ENCODE measurements around the gene GBX1.

GBX1 gene

DNA sequence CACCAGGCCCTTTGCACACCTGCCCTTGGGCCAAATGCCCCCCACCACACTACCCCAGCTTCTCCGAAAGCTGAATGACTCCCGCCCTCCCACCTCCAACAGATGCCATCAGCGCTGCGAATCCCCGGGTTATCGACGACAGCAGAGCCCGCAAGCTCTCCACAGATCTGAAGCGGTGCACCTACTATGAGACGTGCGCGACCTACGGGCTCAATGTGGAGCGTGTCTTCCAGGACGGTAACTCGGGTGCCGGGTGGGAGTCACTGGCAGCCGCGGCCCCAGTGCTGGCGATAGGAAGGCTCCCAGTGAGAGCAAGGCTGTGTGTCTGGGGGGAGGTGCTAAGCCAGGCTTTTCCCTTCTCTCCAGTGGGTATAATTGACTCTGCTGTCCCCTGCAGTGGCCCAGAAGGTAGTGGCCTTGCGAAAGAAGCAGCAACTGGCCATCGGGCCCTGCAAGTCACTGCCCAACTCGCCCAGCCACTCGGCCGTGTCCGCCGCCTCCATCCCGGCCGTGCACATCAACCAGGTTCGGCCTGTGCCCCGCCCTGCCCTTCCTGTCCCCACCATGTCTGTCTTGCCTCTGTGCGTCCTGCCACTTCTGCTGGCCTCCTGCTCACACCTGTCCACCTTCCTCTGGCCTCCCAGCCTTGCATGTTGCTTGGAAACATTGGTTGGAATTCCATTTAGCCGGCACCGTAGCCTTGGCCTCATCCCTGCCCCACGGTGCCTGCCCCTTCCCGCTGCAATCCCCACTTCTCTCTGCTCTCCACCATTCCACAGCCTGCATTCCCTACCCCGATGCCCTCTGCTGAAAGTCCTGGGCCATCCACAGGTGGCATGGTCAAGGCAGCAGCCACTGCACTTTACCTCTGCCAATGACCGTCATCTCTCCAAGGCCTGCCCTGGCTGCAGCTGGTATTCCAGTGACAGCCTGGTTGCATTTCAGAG is 49.1 kb downstream of the GBX1 start:
- Histone ChIP-seq H3K4me1 (ENCODE audit: control insufficient read depth, insufficient read depth, low read length) (peaks cover 25% of the 10 kb centered on the region), H3K9me3 (ENCODE audit: control insufficient read depth, low read length) (no peaks in the 10 kb centered on the region), H3K27me3 (ENCODE audit: control insufficient read depth, insufficient read depth, low read length) (no peaks in the 10 kb centered on the region), H3K9ac (ENCODE audit: low read length) (no peak overlapping the region), H3K36me3 (ENCODE audit: control insufficient read depth, insufficient read depth, low read length) (no peaks in the 10 kb centered on the region), H3K4me3 (ENCODE audit: low read length) (no peak overlapping the region)

DNA sequence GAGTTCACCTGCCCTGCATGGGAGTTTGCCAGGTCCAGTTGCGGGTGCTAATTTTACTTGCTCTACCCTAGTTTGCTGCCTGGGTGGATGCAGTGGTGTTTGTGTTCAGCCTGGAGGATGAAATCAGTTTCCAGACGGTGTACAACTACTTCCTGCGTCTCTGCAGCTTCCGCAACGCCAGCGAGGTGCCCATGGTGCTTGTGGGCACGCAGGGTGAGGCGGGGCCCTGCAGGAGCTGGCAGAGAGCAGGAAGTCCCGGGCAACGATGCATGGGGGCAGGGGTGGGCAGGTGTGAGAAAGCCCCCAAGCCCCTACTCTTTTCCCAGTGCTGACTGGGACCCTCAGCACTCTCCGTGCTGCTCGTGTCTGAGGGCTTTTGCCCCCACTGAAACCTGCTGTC is 49.9 kb downstream of the GBX1 start:
- H3K27me3 ChIP-seq (ENCODE audit: control insufficient read depth, insufficient read depth, low read length) = no peaks in the 10 kb centered on the region
- H3K9me3 ChIP-seq (ENCODE audit: control insufficient read depth, low read length) = no peaks in the 10 kb centered on the region
- H3K9ac ChIP-seq (ENCODE audit: low read length) = no peak overlapping the region
- H3K4me3 ChIP-seq (ENCODE audit: low read length) = no peak overlapping the region
- no peaks in the 10 kb centered on the region for H3K36me3 ChIP-seq (ENCODE audit: control insufficient read depth, insufficient read depth, low read length)
- H3K4me1 ChIP-seq (ENCODE audit: control insufficient read depth, insufficient read depth, low read length) = peaks cover 27% of the 10 kb centered on the region

DNA sequence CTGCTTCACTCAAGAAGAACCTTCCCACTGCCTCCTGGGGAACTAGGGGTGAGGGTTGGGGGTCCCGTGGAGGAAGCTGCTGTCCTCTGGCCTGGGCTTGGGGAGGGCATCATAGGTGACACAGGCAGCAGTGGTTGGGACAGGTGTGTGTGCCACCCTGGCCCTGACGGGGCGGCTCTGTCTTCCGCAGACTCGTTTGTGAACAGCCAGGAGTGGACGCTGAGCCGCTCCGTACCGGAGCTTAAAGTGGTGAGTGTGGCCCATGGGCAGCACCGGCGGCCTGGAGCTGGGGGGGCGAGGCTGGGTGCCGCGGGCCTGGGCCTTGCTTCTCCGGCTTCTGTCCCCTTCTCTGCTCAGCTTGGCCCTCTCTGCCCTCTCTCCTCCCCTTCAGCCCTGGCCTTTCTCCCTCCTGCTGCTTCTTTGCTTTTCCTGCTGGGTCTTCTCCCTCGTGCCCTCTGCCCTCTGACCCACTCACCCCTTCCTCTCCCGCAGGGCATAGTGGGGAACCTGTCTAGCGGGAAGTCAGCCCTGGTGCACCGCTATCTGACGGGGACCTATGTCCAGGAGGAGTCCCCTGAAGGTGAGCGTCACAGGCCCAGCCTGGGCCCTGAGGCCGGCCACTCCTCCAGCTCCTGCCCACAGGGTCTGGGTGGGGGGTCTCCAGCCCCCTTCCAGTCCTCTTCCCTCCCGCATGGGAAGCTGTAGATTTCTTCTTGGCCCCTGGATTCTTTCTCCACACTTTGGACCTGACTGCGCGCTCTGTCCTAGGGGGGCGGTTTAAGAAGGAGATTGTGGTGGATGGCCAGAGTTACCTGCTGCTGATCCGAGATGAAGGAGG is 50.7 kb downstream of the GBX1 start:
- Histone ChIP-seq H3K4me1 (ENCODE audit: control insufficient read depth, insufficient read depth, low read length) (peaks cover 30% of the 10 kb centered on the region), H3K4me3 (ENCODE audit: low read length) (no peak overlapping the region), H3K36me3 (ENCODE audit: control insufficient read depth, insufficient read depth, low read length) (no peaks in the 10 kb centered on the region), H3K9ac (ENCODE audit: low read length) (no peak overlapping the region), H3K9me3 (ENCODE audit: control insufficient read depth, low read length) (no peaks in the 10 kb centered on the region), H3K27me3 (ENCODE audit: control insufficient read depth, insufficient read depth, low read length) (no peaks in the 10 kb centered on the region)

DNA sequence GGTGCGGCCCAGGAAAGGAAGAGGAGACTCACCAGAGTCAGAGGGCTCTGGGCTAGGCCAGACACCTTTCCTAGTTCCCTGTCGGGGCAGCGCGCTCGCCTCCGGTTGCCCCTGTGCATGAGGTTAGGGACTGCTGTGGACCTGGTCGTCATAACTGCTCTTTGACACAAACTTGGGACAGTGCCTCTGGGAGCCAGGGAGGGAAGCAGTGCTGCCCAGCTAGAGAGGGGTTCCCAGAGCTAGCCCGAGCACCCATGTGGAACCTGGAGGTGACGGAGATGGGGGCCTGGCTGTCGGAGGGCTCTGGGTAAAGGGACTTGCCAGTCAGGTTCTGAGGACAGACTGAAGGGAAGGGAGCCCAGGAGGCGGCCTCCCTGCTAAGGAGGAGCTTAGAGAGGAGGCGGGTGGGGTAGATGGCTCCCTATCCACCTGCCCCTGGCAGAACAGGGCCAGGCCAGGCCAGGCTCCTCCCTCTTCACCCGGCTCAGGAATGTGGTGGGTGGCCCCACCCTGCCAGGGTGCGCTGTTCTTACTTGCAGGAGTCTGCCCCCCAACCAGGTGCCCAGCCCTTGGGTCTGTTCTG is 51.6 kb downstream of the GBX1 start:
- Histone ChIP-seq H3K9me3 (ENCODE audit: control insufficient read depth, low read length) (no peaks in the 10 kb centered on the region), H3K4me3 (ENCODE audit: low read length) (no peak overlapping the region), H3K27me3 (ENCODE audit: control insufficient read depth, insufficient read depth, low read length) (no peaks in the 10 kb centered on the region), H3K9ac (ENCODE audit: low read length) (peak overlapping the region; percentile 53), H3K36me3 (ENCODE audit: control insufficient read depth, insufficient read depth, low read length) (no peaks in the 10 kb centered on the region), H3K4me1 (ENCODE audit: control insufficient read depth, insufficient read depth, low read length) (peaks cover 39% of the 10 kb centered on the region)

DNA sequence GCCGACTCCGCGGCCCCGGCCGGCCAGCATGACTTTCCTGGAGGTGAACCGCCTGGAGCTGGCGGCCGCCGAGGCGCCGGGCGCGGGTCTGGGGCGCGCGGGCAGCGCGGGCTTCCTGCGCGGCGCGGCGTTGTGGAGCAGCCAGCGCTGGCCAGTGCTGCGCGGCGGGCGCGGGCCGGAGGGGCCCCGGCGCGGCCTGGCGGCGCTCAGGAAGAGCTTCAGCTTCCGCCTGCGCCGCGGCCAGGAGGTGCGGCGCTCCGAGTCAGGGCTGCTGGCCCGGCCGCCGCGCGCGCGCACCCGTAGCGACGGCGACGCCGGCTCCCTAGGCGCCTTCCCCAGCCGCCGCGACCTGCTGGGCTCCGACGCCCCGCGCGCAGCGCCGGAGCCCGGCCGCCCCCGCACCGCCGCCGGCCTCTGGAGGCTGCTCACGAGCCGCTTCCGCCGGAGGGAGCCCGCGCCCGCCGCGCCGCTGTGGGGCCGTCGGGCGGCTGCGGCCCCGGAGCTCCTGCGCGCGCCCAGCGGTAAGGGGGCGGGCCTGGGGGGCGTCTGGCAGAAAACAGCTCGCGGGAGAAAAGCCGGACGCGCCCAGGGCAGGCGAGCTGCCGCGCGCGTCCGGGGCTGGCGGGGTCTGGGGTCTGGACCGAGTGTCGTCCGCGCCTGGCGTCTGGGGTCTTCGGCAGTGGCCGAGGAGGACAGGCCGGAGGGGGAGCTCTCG is 52.2 kb downstream of the GBX1 start:
- Histone ChIP-seq H3K4me3 (ENCODE audit: low read length) (no peak overlapping the region), H3K4me1 (ENCODE audit: control insufficient read depth, insufficient read depth, low read length) (peaks cover 45% of the 10 kb centered on the region), H3K9ac (ENCODE audit: low read length) (peak overlapping the region; percentile 53), H3K27me3 (ENCODE audit: control insufficient read depth, insufficient read depth, low read length) (no peaks in the 10 kb centered on the region), H3K36me3 (ENCODE audit: control insufficient read depth, insufficient read depth, low read length) (no peaks in the 10 kb centered on the region), H3K9me3 (ENCODE audit: control insufficient read depth, low read length) (no peaks in the 10 kb centered on the region)

DNA sequence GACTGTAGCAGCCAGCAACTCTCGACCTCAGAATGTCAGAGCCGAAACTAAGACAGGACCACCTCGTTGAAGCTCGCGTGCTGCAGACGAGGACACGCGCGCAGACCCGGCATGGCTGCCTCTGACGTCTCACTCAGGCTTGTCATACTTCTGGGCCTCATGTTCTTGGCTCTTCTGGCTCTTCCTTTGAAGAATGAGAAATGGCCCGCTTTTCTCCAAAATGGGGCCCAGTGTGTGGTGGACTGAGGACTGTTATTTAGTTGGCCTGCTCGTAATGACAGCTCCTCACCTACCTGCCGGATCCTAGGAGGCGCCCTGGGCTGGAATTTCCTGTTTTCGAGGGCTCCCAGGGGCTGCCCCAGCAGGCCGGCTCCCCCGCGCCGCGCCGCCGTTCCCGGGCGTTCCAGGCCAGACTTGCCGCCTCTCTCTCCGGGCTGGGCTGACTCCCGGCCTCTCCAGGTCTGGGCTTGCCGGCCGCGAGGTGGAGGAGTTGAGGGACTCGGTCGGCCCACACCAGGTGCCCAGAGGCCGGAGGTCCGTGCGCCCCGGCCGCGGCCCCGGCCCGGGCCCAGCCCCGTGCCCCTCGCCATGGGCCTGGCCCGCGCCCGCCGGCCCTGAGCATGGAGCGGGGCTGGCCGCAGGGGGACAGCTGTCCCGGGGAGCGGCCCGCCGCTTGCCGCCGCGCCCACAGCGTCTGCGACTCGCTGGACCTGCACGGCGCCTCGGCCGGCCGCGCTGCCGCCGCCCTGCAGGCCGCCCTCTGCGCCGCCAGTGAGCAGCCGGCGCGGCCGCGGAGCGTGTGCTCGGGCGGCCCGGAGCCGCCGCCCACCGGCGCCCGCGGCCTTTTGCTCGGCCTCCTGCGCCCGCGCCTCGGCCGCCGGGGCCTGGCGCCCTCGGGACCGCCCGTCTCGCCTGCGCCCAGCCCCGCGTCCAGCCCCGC is 53.1 kb downstream of the GBX1 start:
- Histone ChIP-seq H3K9me3 (ENCODE audit: control insufficient read depth, low read length) (no peaks in the 10 kb centered on the region), H3K27me3 (ENCODE audit: control insufficient read depth, insufficient read depth, low read length) (no peaks in the 10 kb centered on the region), H3K4me1 (ENCODE audit: control insufficient read depth, insufficient read depth, low read length) (peaks cover 45% of the 10 kb centered on the region), H3K9ac (ENCODE audit: low read length) (peak overlapping the region; percentile 45), H3K36me3 (ENCODE audit: control insufficient read depth, insufficient read depth, low read length) (no peaks in the 10 kb centered on the region), H3K4me3 (ENCODE audit: low read length) (no peak overlapping the region)

DNA sequence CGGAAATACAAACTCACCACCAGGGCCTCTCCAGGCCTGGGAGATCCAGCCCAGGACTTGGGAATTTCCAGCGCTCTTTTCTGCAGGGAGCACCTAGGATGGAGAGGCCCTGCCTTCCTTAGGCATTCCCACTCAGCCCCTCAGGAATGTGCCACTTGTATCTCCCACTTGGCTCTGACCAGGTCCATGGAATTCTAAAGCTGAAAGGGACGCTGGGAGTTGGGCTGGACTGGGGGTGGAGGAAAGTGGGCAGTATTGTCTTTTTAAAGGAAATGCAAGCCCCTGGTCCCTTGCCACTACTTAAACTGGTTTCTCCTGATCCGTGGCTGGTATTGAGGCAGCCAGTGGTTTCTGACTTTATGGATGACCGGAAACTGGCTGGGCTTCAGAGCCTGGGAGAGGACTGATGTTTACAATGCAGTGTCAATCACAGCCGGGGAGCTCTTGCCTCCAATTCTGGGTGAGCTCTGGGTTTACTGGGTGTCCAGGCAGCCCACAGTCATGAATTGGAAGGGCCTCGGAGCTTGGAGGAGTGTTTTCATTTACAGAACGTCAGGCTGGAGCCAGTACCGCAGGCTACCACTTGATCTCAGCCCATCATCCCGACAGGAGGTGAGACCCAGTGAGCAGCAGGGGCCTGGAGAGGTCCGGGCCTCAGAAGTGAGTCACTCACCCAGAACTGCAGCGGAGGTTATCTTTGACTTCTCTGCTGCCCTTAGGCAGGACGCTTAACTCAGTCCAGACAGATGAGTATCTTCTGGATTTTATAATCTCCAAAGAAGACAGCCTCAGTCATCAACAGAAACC is 53.9 kb downstream of the GBX1 start:
- H3K27me3 ChIP-seq (ENCODE audit: control insufficient read depth, insufficient read depth, low read length) = no peaks in the 10 kb centered on the region
- H3K9me3 ChIP-seq (ENCODE audit: control insufficient read depth, low read length) = no peaks in the 10 kb centered on the region
- no peak overlapping the region for H3K4me3 ChIP-seq (ENCODE audit: low read length)
- no peaks in the 10 kb centered on the region for H3K36me3 ChIP-seq (ENCODE audit: control insufficient read depth, insufficient read depth, low read length)
- H3K9ac ChIP-seq (ENCODE audit: low read length) = peak overlapping the region; percentile 45
- peaks cover 45% of the 10 kb centered on the region for H3K4me1 ChIP-seq (ENCODE audit: control insufficient read depth, insufficient read depth, low read length)

DNA sequence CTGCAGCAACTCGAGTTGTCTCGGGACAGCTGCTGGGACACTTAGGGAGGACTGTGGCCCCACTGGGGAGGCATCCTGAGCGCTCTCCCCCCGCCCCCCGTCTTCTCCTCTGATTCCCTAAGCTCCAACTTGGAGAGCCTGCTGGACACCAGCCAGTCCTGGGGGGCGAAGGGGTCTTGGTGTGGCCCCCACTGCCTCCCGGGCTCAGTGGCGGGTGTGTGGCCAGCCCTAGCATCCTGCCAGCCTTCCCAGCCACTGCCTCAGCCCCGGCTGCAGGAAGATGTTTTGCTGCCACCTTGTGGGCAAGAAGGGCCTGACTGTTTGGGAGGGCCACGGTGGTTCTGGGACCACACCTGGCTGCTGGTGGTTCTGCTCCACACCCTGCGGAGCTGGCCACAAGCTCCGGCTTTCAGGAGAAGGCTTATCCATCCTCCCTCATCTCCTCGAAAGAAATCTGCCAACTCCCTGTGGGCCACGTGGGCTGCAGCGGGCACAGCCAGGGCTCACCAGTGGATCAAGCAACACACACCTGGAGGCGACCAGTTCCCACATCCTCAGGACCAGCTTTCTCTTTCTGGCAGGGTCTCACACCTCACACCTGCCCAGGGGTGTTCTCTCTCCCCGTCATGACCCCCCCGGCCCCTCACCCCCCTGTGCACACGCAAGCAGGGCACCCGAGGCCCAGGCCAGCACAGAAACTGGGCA is 56.4 kb downstream of the GBX1 start:
- H3K9me3 ChIP-seq (ENCODE audit: control insufficient read depth, low read length) = no peaks in the 10 kb centered on the region
- H3K4me3 ChIP-seq (ENCODE audit: low read length) = no peak overlapping the region
- H3K36me3 ChIP-seq (ENCODE audit: control insufficient read depth, insufficient read depth, low read length) = no peaks in the 10 kb centered on the region
- H3K27me3 ChIP-seq (ENCODE audit: control insufficient read depth, insufficient read depth, low read length) = no peaks in the 10 kb centered on the region
- H3K9ac ChIP-seq (ENCODE audit: low read length) = peak overlapping the region; percentile 34
- H3K4me1 ChIP-seq (ENCODE audit: control insufficient read depth, insufficient read depth, low read length) = peaks cover 37% of the 10 kb centered on the region

DNA sequence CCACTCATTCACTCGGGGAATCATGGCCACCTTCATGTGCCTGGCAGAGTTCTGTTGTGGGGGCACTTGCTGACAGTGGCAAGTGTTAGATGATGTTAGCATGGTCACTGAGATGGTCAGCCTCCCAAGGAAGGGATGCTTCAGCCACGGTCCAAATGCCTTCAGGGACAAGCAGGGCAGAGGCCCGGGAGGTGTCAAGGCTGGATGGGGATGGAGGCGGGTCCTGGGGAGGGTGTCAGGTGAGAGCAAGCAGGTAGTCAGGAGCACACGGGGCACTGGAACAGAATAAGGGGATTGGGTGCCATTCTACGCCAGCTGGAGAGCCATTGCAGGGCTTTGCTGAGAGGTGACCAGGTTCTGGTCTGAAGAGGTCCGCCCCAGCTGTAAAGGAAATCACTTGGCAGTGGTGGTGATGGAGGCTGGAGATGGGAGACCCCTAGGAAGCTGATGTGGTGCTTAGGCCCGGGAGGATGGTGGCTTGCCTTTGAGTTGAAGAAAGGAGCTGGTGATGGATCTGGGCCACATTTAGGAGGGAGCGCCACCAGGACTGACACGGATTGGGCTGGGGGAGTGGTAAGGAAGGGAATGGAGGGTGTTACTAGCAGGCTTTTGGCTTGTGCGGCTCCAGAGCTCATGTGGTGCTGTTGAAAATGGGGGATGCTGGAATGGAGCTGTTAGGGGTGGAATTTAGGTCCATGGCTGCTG is 57.1 kb downstream of the GBX1 start:
- Histone ChIP-seq H3K27me3 (ENCODE audit: control insufficient read depth, insufficient read depth, low read length) (no peaks in the 10 kb centered on the region), H3K4me1 (ENCODE audit: control insufficient read depth, insufficient read depth, low read length) (peaks cover 31% of the 10 kb centered on the region), H3K36me3 (ENCODE audit: control insufficient read depth, insufficient read depth, low read length) (no peaks in the 10 kb centered on the region), H3K4me3 (ENCODE audit: low read length) (no peak overlapping the region), H3K9me3 (ENCODE audit: control insufficient read depth, low read length) (no peaks in the 10 kb centered on the region), H3K9ac (ENCODE audit: low read length) (no peak overlapping the region)
